ENCODE data around the gene NLE1.
A peak's percentile ranks its signal among the peaks of the same experiment; 100 is the strongest.

DNA sequence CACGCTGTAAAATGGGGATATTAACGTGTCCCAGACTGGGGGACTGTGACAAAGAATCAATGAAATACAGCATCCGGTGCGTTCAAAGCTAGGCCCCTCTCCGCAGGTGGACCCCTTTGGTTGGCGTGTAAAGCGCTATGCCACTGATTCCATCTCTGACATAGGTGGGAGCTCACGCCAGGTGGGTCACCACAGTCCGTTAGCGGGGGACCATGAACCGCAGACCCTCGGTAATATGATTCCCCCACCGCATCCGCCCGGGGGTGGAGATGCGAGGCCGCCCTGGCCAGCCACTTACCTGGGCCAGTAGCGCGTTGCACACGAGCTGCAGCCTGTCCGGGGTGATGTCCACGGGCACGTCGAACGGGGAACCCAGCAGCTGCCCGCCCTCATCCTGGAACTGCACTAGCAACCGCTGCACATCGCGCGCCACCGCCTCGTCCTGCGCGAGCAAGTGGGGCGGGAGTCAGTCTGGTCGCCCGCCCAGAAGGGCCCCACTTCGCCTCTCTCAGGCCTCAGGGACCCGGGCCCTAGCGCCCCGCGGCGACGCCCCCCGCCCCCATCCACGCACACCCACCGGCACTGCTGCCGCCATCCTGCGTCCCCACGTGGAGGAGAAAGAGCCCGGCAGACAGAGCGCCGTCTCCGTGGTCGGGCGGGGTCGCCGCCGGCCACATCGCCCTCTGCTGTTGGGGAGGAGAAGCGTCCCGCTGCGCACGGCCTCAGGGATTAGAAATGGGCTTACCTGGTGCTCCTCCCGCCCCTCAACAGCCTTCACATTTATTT is at the start of gene NLE1:
- TF ChIP-seq, protein P1, sequence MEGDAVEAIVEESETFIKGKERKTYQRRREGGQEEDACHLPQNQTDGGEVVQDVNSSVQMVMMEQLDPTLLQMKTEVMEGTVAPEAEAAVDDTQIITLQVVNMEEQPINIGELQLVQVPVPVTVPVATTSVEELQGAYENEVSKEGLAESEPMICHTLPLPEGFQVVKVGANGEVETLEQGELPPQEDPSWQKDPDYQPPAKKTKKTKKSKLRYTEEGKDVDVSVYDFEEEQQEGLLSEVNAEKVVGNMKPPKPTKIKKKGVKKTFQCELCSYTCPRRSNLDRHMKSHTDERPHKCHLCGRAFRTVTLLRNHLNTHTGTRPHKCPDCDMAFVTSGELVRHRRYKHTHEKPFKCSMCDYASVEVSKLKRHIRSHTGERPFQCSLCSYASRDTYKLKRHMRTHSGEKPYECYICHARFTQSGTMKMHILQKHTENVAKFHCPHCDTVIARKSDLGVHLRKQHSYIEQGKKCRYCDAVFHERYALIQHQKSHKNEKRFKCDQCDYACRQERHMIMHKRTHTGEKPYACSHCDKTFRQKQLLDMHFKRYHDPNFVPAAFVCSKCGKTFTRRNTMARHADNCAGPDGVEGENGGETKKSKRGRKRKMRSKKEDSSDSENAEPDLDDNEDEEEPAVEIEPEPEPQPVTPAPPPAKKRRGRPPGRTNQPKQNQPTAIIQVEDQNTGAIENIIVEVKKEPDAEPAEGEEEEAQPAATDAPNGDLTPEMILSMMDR (IDR thresholded peaks at IDR 0.05): peak; percentile 85 to 95 (median 92)
- peak; percentile 46 for TF ChIP-seq POLR2A (IDR thresholded peaks at IDR 0.05)

All from right lobe of liver (tissue), 4 donors.